HCT116 (cell line): ENCODE data around the gene FAM118A. TPM values are rescaled to one million over a fixed set of nuclear protein-coding genes. Genes with fewer than 3 reads are reported as not detected.

Experiments used
- ATAC-seq: fragments of 200-7000 bp; cut with Tn5 transposase; 2 replicates; pipeline ENCODE4 v1.9.1; 2020; ENCODE audit warnings: mild to moderate bottlenecking, moderate library complexity
- BruUV-seq: library from RNA; stranded (reverse); fragments of 400-500 nt; replicated peaks from 2 replicates; lab custom pipeline; 2021; lab: Mats Ljungman, UMichigan
- CTCF ChIA-PET: fragments of 300-600 bp; sonication (Branson Sonifier 250); formaldehyde crosslinking; loops from one replicate; lab custom pipeline; 2021; ENCODE audit warnings: antibody characterized with exemption; lab: Charles Lee
- POLR2A ChIA-PET: fragments of 300-600, 350-600 bp; sonication (Branson Sonifier 250); formaldehyde crosslinking; loops from one replicate; lab custom pipeline; 2021; ENCODE audit warnings: antibody characterized with exemption; lab: Charles Lee
- RAD21 ChIA-PET, 2 experiments: fragments of 300-600 bp; sonication (Branson Sonifier 250); formaldehyde crosslinking; loops; one replicate each; lab custom pipeline; 2023; ENCODE audit warnings: low total read pairs in 2 of 2; ENCODE audit not compliant: uncharacterized antibody in 2 of 2, unreplicated experiment in 2 of 2, low non-redundant PET in 1 of 2; lab: Charles Lee
- DNase-seq: peaks from one replicate; pipeline ENCODE4 v3.0.0-alpha.2; 2010; ENCODE audit warnings: low read depth, low spot score
- H2AFZ ChIP-seq: fragments of 200-600 bp; shearing (Covaris generic), sonication (generic); 2 replicates; pipeline ENCODE4 v1.6.1; 2017; ENCODE audit warnings: low read depth, mixed run types, mixed read lengths, antibody characterized with exemption, low read length; ENCODE audit not compliant: poor library complexity, severe bottlenecking
- H3K27ac ChIP-seq: 2 replicates; pipeline ENCODE4 v1.5.1; 2012; ENCODE audit warnings: low read depth, low read length
- H3K27me3 ChIP-seq: fragments of 200-600 bp; sonication (generic); 2 replicates; pipeline ENCODE4 v1.6.1; 2016; ENCODE audit warnings: mixed run types, low read length, mixed read lengths; ENCODE audit not compliant: insufficient read depth
- H3K36me3 ChIP-seq, 2 experiments: fragments of 200-500 bp in 1 of 2; fragments of 200-600 bp in 1 of 2; sonication (Bioruptor generic) in 1 of 2; sonication (generic) in 1 of 2; 2 replicates each; pipeline versions ENCODE4 v1.5.1 to v1.6.1; 2014 to 2016; ENCODE audit warnings: low read length in 2 of 2, inconsistent platforms in 1 of 2, mixed read lengths in 1 of 2, mixed run types in 1 of 2; ENCODE audit not compliant: insufficient read depth in 2 of 2, control insufficient read depth in 1 of 2
- H3K4me1 ChIP-seq, 2 experiments: fragments of 200-600 bp in 1 of 2; sonication (generic) in 1 of 2; 2 replicates each; pipeline versions ENCODE4 v1.5.1 to v1.6.1; 2012 to 2017; ENCODE audit warnings: low read length in 2 of 2, inconsistent platforms in 1 of 2, mild to moderate bottlenecking in 1 of 2, mixed read lengths in 1 of 2, mixed run types in 1 of 2, moderate library complexity in 1 of 2; ENCODE audit not compliant: insufficient read depth in 2 of 2, control insufficient read depth in 1 of 2
- H3K4me2 ChIP-seq: fragments of 200-600 bp; sonication (generic); 2 replicates; pipeline ENCODE4 v1.6.1; 2017; ENCODE audit warnings: mixed run types, low read length, mixed read lengths
- H3K4me3 ChIP-seq, 2 experiments: fragments of 200-600 bp in 1 of 2; sonication (generic) in 1 of 2; replicated peaks in 1 of 2; 2 replicates each; pipeline ENCODE4 v1.5.1; 2011 to 2016; ENCODE audit warnings: low read length in 2 of 2, control low read depth in 1 of 2, low read depth in 1 of 2, mild to moderate bottlenecking in 1 of 2, mixed read lengths in 1 of 2, mixed run types in 1 of 2
- H3K79me2 ChIP-seq: fragments of 200-600 bp; sonication (generic); 2 replicates; pipeline ENCODE4 v1.6.1; 2017; ENCODE audit warnings: mild to moderate bottlenecking, mixed run types, low read length, moderate library complexity, mixed read lengths; ENCODE audit not compliant: insufficient read depth
- H3K9ac ChIP-seq: fragments of 200-600 bp; sonication (generic); 2 replicates; pipeline ENCODE4 v1.6.1; 2016; ENCODE audit warnings: low read length, mixed read lengths
- H3K9me2 ChIP-seq: fragments of 200-600 bp; sonication (generic), shearing (Covaris generic); 2 replicates; pipeline ENCODE4 v1.6.1; 2017; ENCODE audit warnings: mixed run types, mild to moderate bottlenecking, moderate library complexity; ENCODE audit not compliant: insufficient read depth
- H3K9me3 ChIP-seq, 2 experiments: fragments of 200-500 bp in 1 of 2; fragments of 200-600 bp in 1 of 2; sonication (Bioruptor generic) in 1 of 2; sonication (generic) in 1 of 2; 2 replicates each; pipeline ENCODE4 v1.6.1; 2014 to 2017; ENCODE audit warnings: low read length in 2 of 2, mixed read lengths in 2 of 2, inconsistent platforms in 1 of 2, low read depth in 1 of 2, mild to moderate bottlenecking in 1 of 2, mixed run types in 1 of 2, moderate library complexity in 1 of 2; ENCODE audit not compliant: control insufficient read depth in 1 of 2, insufficient read depth in 1 of 2
- H4K20me1 ChIP-seq: fragments of 200-600 bp; sonication (generic), shearing (Covaris generic); 2 replicates; pipeline ENCODE4 v1.6.1; 2017; ENCODE audit warnings: mixed run types, mild to moderate bottlenecking, moderate library complexity; ENCODE audit not compliant: insufficient read depth
- CBX3 ChIP-seq: IDR thresholded peaks from 2 replicates; pipeline ENCODE4 v1.6.1; 2012; ENCODE audit warnings: low read depth
- CEBPB ChIP-seq: IDR thresholded peaks from 2 replicates; pipeline ENCODE4 v1.6.1; 2012; ENCODE audit warnings: low read depth
- CTCF ChIP-seq, 3 experiments: fragments of 200-600 bp in 1 of 3; sonication (generic) in 1 of 3; IDR thresholded peaks in 2 of 3; conservative IDR thresholded peaks in 1 of 3; 2 replicates each; pipeline ENCODE4 v1.5.1; 2012 to 2017; ENCODE audit warnings: low read depth in 2 of 3, low read length in 2 of 3, antibody characterized with exemption in 1 of 3, borderline replicate concordance in 1 of 3, control low read depth in 1 of 3, mild to moderate bottlenecking in 1 of 3, mixed read lengths in 1 of 3, mixed run types in 1 of 3, moderate library complexity in 1 of 3; ENCODE audit not compliant: insufficient read depth in 1 of 3
- EGR1 ChIP-seq: IDR thresholded peaks from 2 replicates; pipeline ENCODE4 v1.6.1; 2012; ENCODE audit warnings: low read depth
- EZH2 ChIP-seq: fragments of 200-600 bp; sonication (generic); IDR thresholded peaks from 2 replicates; pipeline ENCODE4 v1.6.1; 2017; ENCODE audit warnings: antibody characterized with exemption, mixed run types
- JUND ChIP-seq: IDR thresholded peaks from 2 replicates; pipeline ENCODE4 v1.6.1; 2012
- MAX ChIP-seq: IDR thresholded peaks from 2 replicates; pipeline ENCODE4 v1.6.1; 2012
- POLR2A ChIP-seq: IDR thresholded peaks from 2 replicates; pipeline ENCODE4 v1.7.0; 2011; ENCODE audit warnings: borderline replicate concordance; ENCODE audit not compliant: insufficient read depth, insufficient read length; ENCODE audit errors: extremely low read depth
- POLR2AphosphoS5 ChIP-seq: IDR thresholded peaks from 2 replicates; pipeline ENCODE4 v1.6.1; 2011; ENCODE audit warnings: mild to moderate bottlenecking, low read depth, low read length, moderate library complexity
- RAD21 ChIP-seq: IDR thresholded peaks from 2 replicates; pipeline ENCODE4 v1.6.1; 2012; ENCODE audit warnings: low read depth, mild to moderate bottlenecking
- SIN3A ChIP-seq: IDR thresholded peaks from 2 replicates; pipeline ENCODE4 v1.6.1; 2012; ENCODE audit warnings: low read depth
- SP1 ChIP-seq: IDR thresholded peaks from 2 replicates; pipeline ENCODE4 v1.6.1; 2012; ENCODE audit warnings: low read depth
- SRF ChIP-seq: IDR thresholded peaks from 2 replicates; pipeline ENCODE4 v1.6.1; 2012; ENCODE audit warnings: low read depth
- ZBTB33 ChIP-seq: IDR thresholded peaks from 2 replicates; pipeline ENCODE4 v1.6.1; 2011; ENCODE audit warnings: mild to moderate bottlenecking, low read length, moderate library complexity; ENCODE audit not compliant: insufficient replicate concordance; ENCODE audit errors: extremely low read depth
- ZFX ChIP-seq: fragments of 450-650 bp; IDR thresholded peaks from 2 replicates; pipeline ENCODE4 v1.6.1; 2017
- ZNF274 ChIP-seq: fragments of 200-500 bp; sonication (Bioruptor generic); IDR thresholded peaks from 2 replicates; pipeline ENCODE4 v1.6.1; 2014; ENCODE audit warnings: mild to moderate bottlenecking, low read depth, low read length, inconsistent platforms
- intact Hi-C: fragments of 100-400 bp; cut with micrococcal nuclease; formaldehyde crosslinking; loops from 2 replicates; pipeline ENCODE4 v1.10.0; 2022
- total RNA-seq: library from RNA; stranded (reverse); gene quantifications from one replicate; pipeline ENCODE4 v1.2.1, GENCODE V29; 2021; ENCODE audit not compliant: unreplicated experiment

Gene FAM118A
- total RNA-seq, 1 experiment from 2014 or later, result 43.2 TPM

- RAD21 ChIA-PET, result no interaction called here
- Histone ChIP-seq H4K20me1 (no peaks in the 10 kb centered on the region), H3K79me2 (no peaks in the 10 kb centered on the region), H3K27ac (peak within 1 kb of the TSS; percentile 16; the same call in 1 of the 2 replicates), H3K4me2 (peak within 1 kb of the TSS; percentile 84), H3K9ac (peak within 1 kb of the TSS; percentile 26; the same call in 1 of the 2 replicates), H3K27me3 (no peaks in the 10 kb centered on the region), H3K4me3 (peak within 1 kb of the TSS; percentile 42 to 53), H3K4me1 (peaks cover 8 to 23% of the 10 kb centered on the region in 2 experiments), H3K9me3 (no peaks in the 10 kb centered on the region), H3K36me3 (no peaks in the 10 kb centered on the region), H2AFZ (peak within 1 kb of the TSS; percentile 59), H3K9me2 (no peaks in the 10 kb centered on the region)
- TF ChIP-seq POLR2AphosphoS5 (peak; percentile 54; the same call in 1 of the 2 replicates), EGR1 (peak; percentile 39; the same call in 1 of the 2 replicates), POLR2A (no peak), JUND (no peak), SP1 (no peak), SIN3A (no peak)
- POLR2A ChIA-PET, result no interaction called here
- peak; percentile 33 for DNase-seq
- no TSS peak for BruUV-seq
- intact Hi-C loops, result no loop called here
- ATAC-seq, result peak; percentile 100
- CTCF ChIA-PET, result no interaction called here
Measured at GRCh38 chr22:45284705-45285262, 24.9 kb upstream of the FAM118A start, which contains the start of gene UPK3A. TSS of gene UPK3A (plus strand) at chr22:45284949. CDS start at chr22:45285014, 65 bp downstream.

GRCh38 chr22:45285263-45286058 lies 24.3 kb upstream of the FAM118A start:
- Histone ChIP-seq H3K9me2 (no peaks in the 10 kb centered on the region), H3K4me2 (peak overlapping the region; percentile 84)
- RAD21 ChIA-PET, result no interaction called here
- TF ChIP-seq CTCF (IDR thresholded peaks at IDR 0.05 in 2 of 3, conservative IDR thresholded peaks at IDR 0.05 in 1 of 3; ENCODE audit: borderline replicate concordance in 1 of 3, insufficient read depth in 1 of 3, low read depth in 2 of 3, low read length in 2 of 3) (no peak), EZH2 (no peak), CBX3 (no peak), SIN3A (no peak), SRF (no peak), ZBTB33 (no peak), CEBPB (no peak), POLR2AphosphoS5 (no peak), RAD21 (no peak), ZNF274 (no peak), SP1 (no peak), ZFX (no peak), MAX (no peak)

More at GRCh38 chr22:45285263-45286058, 24.3 kb upstream of the FAM118A start:
- ATAC-seq (peak; percentile 4; the same call in 1 of the 2 replicates), DNase-seq (no peak)
- no TSS peak for BruUV-seq
- Histone ChIP-seq H3K4me3 (peak overlapping the region; percentile 26 to 53), H3K9me3 (no peaks in the 10 kb centered on the region), H3K4me1 (peaks cover 8 to 23% of the 10 kb centered on the region in 2 experiments; a peak in 3 of 4 replicates), H3K27me3 (no peaks in the 10 kb centered on the region), H3K36me3 (no peaks in the 10 kb centered on the region), H2AFZ (no peak overlapping the region), H4K20me1 (no peaks in the 10 kb centered on the region), H3K79me2 (no peaks in the 10 kb centered on the region), H3K27ac (peak overlapping the region; percentile 16; the same call in 1 of the 2 replicates), H3K9ac (peak overlapping the region; percentile 26; the same call in 1 of the 2 replicates)
- intact Hi-C loops, result no loop called here
- ChIA-PET POLR2A (no interaction called here), CTCF (no interaction called here)
